Measurements from ENCODE around the gene ST8SIA2. TPM values are rescaled to one million over a fixed set of nuclear protein-coding genes. Genes with fewer than 3 reads are reported as not detected.

ST8SIA2 gene
- total RNA-seq, result 3.1 TPM
- long read RNA-seq, full-length matches to known transcripts, result 4 of 4 reads
- long read RNA-seq, partial matches to known transcripts, result 0 of 4 reads
- long read RNA-seq, other reads (novel, unspliced or antisense), result 0 of 4 reads

- intact Hi-C loops (cut with DNase I), result loop anchor here (5.0 kb wide), 1 partner anchor 319 kb away; no protein-coding TSS in a partner anchor
- DNase-seq (ENCODE audit: missing footprints) (no peak), ATAC-seq (peak; percentile 63)
These were observed at the start of gene ST8SIA2 for GRCh38 chr15:92393071-92393979. Gene ST8SIA2 (plus strand): TSS chr15:92393881. CDS start chr15:92394065, 184 bp downstream.

- intact Hi-C loops (cut with DNase I), result no loop called here
- ATAC-seq (peak; percentile 76), DNase-seq (ENCODE audit: missing footprints) (peak; percentile 73)
These were observed 49.6 kb upstream of the ST8SIA2 start for GRCh38 chr15:92343924-92344643.

- no peak for ATAC-seq
- DNase-seq (ENCODE audit: missing footprints), result no peak
- intact Hi-C loops (cut with DNase I), result no loop called here
These were observed 47.6 kb upstream of the ST8SIA2 start for GRCh38 chr15:92346063-92346462.

GRCh38 chr15:92355307-92355706, 38.4 kb upstream of the ST8SIA2 start:
- intact Hi-C loops (cut with DNase I), result no loop called here

DNA sequence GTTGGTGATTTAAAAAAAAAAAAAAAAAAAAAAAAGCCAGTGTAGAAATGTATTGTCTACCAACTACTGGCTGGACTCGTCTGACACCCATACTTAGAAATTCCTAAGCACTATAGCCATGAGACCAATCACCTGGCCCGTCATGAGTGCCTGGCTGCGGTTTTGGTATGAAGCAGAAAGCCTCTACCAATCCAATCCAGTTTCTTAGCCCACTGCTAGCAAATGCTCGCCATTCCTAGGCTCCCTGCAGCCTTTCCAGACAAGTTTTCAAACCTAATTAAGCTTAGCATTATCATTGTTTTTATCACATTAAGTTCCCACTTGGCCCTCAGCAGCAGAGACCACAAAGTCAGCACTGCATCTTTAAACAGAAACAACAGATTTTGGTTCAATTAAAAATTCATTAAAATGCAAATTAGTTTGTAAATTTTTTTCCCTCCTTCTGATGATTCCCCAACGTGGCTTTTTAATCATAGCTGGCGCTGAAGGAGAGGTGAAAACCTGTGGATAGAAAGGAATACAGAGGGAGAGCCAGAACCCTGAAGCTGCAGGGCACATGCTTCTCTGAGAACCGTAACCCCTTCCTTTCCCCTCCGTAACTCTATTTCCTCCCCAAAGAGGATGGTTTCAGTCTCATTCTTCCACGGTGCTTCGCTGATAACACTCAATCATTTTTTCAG, 32.2 kb upstream of the ST8SIA2 start:
- no peak for ATAC-seq
- no peak for DNase-seq (ENCODE audit: missing footprints)
- intact Hi-C loops (cut with DNase I), result no loop called here

More at GRCh38 chr15:92355307-92355706, 38.4 kb upstream of the ST8SIA2 start:
- no peak for ATAC-seq
- no peak for DNase-seq (ENCODE audit: missing footprints)

DNA sequence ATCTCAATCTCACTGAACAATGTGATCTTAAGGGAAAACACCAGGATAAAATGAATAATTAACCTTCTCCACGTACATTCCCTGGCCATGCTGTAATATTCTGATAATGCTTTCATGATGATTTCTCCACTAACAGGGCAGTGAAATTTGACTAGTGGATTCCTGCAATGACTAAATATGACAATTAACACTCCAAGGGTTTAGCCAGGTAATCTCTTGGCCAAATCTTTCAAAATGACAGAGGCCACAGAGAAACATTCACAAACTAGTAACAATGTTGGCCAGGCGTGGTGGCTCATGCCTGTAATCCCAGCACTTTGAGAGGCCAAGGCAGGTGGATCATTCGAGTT, 31.7 kb upstream of the ST8SIA2 start:
- ATAC-seq, result no peak

GRCh38 chr15:92365084-92365483, 28.6 kb upstream of the ST8SIA2 start:
- intact Hi-C loops (cut with DNase I), result no loop called here
- no peak for ATAC-seq
- DNase-seq (ENCODE audit: missing footprints), result no peak

More for the DNA sequence above, 31.7 kb upstream of the ST8SIA2 start:
- no peak for DNase-seq (ENCODE audit: missing footprints)
- intact Hi-C loops (cut with DNase I), result no loop called here

- DNase-seq (ENCODE audit: missing footprints), result no peak
- ATAC-seq, result no peak
- intact Hi-C loops (cut with DNase I), result no loop called here
These were observed 27.8 kb upstream of the ST8SIA2 start for GRCh38 chr15:92365906-92366305.

DNA sequence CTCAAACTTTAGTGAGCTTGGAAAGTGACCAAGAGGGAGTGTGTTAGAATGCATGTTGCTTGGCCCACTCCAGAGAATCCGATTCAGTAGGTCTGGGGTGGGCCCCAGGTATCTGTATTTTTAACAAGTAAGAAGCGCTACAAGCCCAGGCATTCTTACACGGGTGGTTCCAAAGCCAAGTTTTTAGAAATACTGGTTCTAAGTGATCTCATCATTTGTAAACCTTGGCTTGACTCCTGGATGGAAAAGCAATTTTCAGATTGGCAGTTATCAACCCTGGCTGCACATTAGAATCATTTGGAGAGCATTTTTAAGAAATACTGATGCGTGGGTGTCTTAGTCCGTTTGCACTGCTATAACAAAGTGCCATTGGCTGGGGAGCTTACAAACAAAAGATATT, 27.3 kb upstream of the ST8SIA2 start:
- no peak for DNase-seq (ENCODE audit: missing footprints)

DNA sequence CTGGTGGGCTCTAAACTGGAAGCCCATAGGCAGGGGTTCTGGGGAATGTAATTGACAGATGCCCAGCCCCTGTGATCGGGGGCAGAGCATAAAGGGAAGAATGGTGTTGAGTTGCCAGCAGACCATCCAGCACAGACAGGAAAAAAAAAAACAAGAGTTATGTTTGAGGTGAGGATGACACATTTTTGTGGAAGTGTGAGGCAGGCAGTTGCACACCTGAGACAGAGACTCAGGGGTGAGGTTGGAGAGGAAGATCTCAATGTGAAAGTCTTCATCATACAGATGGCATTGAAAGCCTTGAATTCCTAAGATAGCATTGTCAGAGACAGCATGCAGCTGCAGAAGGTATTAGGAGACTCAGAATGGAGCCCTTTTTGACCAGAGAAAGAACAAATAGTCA, 18.6 kb upstream of the ST8SIA2 start:
- intact Hi-C loops (cut with DNase I), result no loop called here
- ATAC-seq, result no peak
- no peak for DNase-seq (ENCODE audit: missing footprints)

More for the DNA sequence above, 27.3 kb upstream of the ST8SIA2 start:
- ATAC-seq, result no peak
- intact Hi-C loops (cut with DNase I), result no loop called here

GRCh38 chr15:92376109-92376508, 17.6 kb upstream of the ST8SIA2 start:
- intact Hi-C loops (cut with DNase I), result no loop called here
- ATAC-seq (peak; percentile 12), DNase-seq (ENCODE audit: missing footprints) (no peak)

DNA sequence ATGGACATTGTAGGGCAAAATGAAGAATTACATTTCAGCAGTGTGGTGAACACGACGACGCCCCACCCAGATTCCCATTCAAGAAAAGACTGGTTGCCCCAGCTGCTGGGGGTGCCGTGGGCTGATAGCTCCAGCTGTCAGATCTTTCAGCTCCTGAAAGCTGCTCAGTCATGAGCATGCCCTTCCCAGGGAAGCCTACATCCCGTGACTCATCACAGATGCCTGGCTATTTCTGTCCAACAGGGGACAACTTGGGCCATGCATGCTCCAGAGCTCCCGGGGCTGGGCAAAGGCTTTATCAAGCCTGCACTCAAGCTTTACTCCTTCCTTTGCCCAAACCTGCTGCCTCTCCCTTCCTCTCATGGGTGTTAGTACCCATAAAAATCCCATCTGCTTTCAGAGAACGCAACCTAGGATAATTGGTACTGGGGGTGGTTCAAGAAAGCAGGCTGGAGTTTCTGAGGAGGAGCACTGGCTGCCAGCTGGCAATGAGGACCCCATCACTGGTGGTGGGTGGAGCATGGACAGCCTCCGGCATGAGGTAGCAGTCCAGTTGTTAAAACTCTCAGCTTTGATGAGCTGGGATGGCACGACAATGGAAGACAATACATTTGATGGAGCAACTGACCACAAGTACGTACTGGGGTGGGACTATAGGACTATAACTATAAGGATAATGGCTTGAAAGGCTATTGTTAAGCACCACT, 16.4 kb upstream of the ST8SIA2 start:
- intact Hi-C loops (cut with DNase I), result no loop called here
- peak; percentile 93 for ATAC-seq
- no peak for DNase-seq (ENCODE audit: missing footprints)

DNA sequence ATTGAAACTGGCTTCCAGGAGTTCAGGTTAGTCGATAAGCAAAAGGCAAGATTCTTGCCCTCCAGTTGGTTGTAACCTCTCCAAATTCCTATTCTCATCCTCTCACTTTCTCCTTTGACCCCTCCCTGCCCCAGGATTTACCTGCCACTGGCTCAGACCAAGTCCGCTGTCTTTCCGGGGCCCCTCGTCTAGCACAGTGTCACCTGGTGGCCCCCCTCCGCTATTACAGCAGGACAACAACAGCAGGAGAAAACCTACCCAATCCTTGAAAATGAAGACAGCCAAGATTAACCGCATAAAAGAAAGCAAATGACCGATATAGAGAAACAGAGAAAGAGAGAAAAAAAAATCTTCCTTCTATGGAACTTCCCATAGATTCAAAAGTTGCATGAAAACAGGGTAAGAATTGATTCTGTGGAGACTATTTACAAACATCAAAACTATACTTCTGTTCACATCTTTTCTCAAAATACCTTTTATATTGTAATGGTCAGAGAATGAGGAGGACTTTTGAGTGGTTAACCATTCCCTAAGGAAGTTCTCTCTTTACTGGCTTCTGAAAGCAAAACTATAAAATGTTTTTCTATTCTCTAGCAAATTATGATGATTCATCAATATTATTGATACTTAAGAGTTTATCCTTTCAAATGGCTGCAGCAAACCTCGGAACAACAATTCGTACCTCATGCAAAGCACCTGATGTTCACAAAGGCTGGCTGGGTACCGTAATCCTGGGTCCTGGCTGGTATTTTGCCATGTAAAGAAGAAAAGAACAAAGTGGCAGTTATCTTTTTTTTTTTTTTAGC, 10.0 kb upstream of the ST8SIA2 start:
- no peak for DNase-seq (ENCODE audit: missing footprints)
- intact Hi-C loops (cut with DNase I), result loop anchor here (2.0 to 10.0 kb wide), 2 partner anchors 107 to 289 kb away; no protein-coding TSS in a partner anchor
- no peak for ATAC-seq

DNA sequence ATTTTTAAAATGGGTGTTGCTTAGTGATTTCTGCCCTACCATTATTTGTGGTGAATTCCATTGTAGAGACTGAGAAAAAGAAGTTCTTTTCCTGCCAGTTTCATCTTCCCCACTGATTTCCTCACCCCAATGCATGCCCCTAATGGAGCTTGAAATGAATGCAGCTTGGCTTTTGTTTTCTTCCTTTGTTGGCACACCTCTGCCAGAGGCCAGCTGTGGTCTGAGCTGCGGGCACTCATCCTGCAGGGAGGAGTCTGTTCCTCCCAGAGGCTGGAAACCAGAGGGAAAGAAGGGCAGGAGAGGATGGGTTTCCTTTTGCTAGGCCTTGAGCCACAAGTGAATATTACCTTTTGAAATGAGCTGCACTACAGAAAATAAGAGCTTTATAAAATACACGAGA, 9.3 kb upstream of the ST8SIA2 start:
- ATAC-seq, result no peak
- no peak for DNase-seq (ENCODE audit: missing footprints)
- intact Hi-C loops (cut with DNase I), result loop anchor here (2.0 to 10.0 kb wide), 2 partner anchors 108 to 290 kb away; no protein-coding TSS in a partner anchor

DNA sequence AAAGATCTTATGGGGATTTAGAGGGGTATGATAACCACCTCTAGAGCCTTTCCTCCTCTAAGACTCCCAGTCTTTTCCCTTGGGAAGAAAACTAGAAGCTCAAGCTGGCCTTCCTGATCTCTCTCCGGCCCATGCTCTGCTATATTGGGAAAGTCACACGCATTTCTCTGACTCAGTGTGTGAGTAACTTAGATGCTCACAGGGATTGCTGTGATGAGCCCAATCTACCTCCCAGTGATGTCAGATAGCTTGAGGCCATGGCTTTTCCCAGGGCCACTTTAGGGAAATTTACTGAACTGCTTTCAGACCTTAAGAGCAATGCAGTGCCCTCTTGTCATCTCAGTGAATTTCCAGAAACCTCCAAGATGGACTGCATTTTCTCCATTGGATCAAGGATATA, 8.6 kb upstream of the ST8SIA2 start:
- intact Hi-C loops (cut with DNase I), result loop anchor here (2.0 to 10.0 kb wide), 2 partner anchors 108 to 290 kb away; no protein-coding TSS in a partner anchor
- no peak for ATAC-seq
- DNase-seq (ENCODE audit: missing footprints), result no peak

DNA sequence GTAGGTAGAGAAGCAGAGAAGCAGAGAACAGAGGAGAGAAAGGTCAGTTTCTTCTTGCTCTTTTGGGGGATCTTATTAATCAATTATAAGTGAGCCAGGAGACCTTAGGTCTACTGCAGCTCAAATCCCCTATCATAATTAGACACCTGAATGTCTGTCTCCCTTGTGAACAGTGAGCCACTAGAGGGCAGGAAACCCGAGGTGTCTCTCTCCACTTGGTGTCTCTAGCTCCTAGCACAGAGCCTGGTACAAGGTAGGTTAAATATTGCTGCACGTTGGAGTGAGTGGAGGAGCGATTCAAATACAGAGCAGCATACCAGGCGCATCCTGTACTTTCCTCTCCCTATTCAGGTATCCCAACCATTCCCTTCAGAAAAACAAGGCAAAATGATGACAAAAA, 2.0 kb upstream of the ST8SIA2 start:
- ATAC-seq, result peak; percentile 49
- intact Hi-C loops (cut with DNase I), result loop anchor here (5.0 kb wide), 1 partner anchor 321 kb away; no protein-coding TSS in a partner anchor

DNA sequence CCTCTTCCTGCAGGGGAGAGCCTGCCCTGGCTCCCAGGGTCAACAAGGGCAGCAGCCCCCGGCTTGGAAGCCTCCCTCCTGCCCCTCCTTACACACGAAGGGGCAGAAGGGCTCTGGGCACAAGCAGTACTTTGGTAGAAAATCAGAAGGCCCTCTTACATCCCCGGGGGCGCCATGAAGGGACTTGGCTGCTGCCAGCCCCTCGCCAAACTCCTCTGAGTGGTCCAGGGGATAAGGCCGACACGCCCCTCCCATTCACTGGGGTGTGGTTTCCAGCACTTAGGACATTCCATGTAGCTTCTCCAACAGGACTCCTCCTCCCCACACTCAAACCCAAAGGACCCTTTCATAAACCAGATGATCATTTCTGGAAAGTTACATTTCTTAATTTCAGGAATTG, 1.2 kb upstream of the ST8SIA2 start:
- ATAC-seq, result no peak
- intact Hi-C loops (cut with DNase I), result loop anchor here (5.0 kb wide), 1 partner anchor 320 kb away; no protein-coding TSS in a partner anchor

More for the DNA sequence above, 2.0 kb upstream of the ST8SIA2 start:
- DNase-seq (ENCODE audit: missing footprints), result no peak

More for the DNA sequence above, 1.2 kb upstream of the ST8SIA2 start:
- DNase-seq (ENCODE audit: missing footprints), result no peak

Measured in Right ventricle myocardium inferior (tissue), 1 donor.